Measurements from ENCODE around the gene TOP2B.
A peak's percentile ranks its signal among the peaks of the same experiment; 100 is the strongest.

Gene TOP2B

DNA sequence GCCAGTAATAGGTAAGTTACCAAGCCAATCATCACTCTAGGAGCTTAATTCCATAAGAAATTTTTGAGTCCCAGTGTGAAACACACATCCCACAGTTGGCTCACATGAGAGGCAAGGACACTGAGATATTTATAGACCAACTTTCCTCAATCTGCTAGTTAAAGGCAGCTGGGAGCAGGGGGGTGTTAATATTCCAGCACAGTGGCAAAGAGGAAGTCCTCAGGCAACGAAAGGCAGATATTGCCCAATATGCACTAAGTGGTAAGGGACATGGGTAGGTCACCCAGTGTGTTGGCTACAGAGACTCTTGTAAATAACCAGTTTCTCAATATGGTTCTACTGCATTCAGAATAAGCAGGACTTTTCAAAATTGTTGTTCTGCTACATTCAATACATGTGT, 61.0 kb downstream of the TOP2B start:
- H2BK15ac ChIP-seq (ENCODE audit: low read length), result no peak overlapping the region

DNA sequence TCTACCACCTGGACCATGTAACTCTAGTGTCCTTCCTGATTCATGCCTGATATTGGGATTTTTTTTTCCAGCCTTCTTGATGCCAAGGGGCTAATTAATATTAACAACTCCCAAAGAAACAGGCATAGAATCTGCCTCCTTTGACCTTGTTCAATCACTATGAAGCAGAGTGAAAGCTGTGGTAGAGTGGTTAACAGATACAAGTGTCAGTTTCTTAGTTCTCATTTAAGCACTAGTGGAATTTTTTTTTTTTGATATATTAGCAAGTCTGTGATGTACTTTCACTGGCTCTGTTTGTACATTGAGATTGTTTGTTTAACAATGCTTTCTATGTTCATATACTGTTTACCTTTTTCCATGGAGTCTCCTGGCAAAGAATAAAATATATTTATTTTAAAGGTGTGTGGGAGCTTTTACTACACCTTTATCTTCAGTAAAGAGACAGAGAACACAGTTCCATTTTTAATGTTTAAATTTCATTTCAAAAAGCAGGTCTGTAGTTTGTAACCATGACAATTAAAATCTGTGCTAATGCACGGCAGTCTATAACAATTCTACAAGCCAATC, 67.1 kb downstream of the TOP2B start:
- Histone ChIP-seq H3K4ac (ENCODE audit: low read length) (no peak overlapping the region), H3K23ac (ENCODE audit: low read depth, low read length, poor library complexity) (no peak overlapping the region), H3K4me1 (ENCODE audit: control insufficient read depth in 2 of 2, insufficient read depth in 1 of 2, low read depth in 1 of 2, low read length in 2 of 2) (no peaks in the 10 kb centered on the region), H4K91ac (ENCODE audit: low read depth, low read length, poor library complexity) (no peak overlapping the region), H2AFZ (ENCODE audit: low read length) (no peak overlapping the region), H3K36me3 (replicated peaks in 1 of 2; ENCODE audit: control insufficient read depth in 2 of 2, insufficient read depth in 2 of 2, low read length in 2 of 2) (peaks cover 0 to 73% of the 10 kb centered on the region in 2 donors), H2AK5ac (ENCODE audit: low read depth, low read length) (no peak overlapping the region), H3K27me3 (ENCODE audit: control insufficient read depth in 3 of 3, insufficient read depth in 3 of 3, low read depth in 1 of 3, low read length in 3 of 3) (no peaks in the 10 kb centered on the region), H3K79me1 (ENCODE audit: low read depth, low read length) (no peaks in the 10 kb centered on the region), H2BK12ac (ENCODE audit: low read length) (no peak overlapping the region), H2BK120ac (ENCODE audit: low read depth, low read length) (no peak overlapping the region), H2BK15ac (ENCODE audit: low read length) (no peak overlapping the region), H3K4me3 (ENCODE audit: low read length in 2 of 2) (no peak overlapping the region), H3K4me2 (ENCODE audit: insufficient read depth, low read length, poor library complexity, severe bottlenecking) (no peak overlapping the region), H3K9me3 (replicated peaks in 1 of 2; ENCODE audit: control insufficient read depth in 2 of 2, insufficient read depth in 1 of 2, low read depth in 1 of 2, low read length in 2 of 2) (no peaks in the 10 kb centered on the region), H3K9ac (ENCODE audit: low read depth, low read length, poor library complexity) (no peak overlapping the region), H3K27ac (replicated peaks; ENCODE audit: low read length) (no peak overlapping the region), H3K14ac (ENCODE audit: low read length) (no peak overlapping the region), H3K18ac (ENCODE audit: low read length) (no peak overlapping the region), H2BK5ac (ENCODE audit: low read length) (no peak overlapping the region), H4K8ac (ENCODE audit: low read depth, low read length) (no peak overlapping the region)
- no peak for DNase-seq (ENCODE audit: low spot score)
- WGBS, 2 donors (ENCODE audit: extremely low coverage in 2 of 2, insufficient read length in 2 of 2, insufficient replicate concordance in 1 of 2), result no CpG with 5 or more reads among the region's 1 CpG

More for the DNA sequence above, 61.0 kb downstream of the TOP2B start:
- no peak overlapping the region for H2AK5ac ChIP-seq (ENCODE audit: low read depth, low read length)
- no peak overlapping the region for H2BK12ac ChIP-seq (ENCODE audit: low read length)
- no peak overlapping the region for H4K8ac ChIP-seq (ENCODE audit: low read depth, low read length)
- no peak overlapping the region for H2BK120ac ChIP-seq (ENCODE audit: low read depth, low read length)
- H3K4me2 ChIP-seq (ENCODE audit: insufficient read depth, low read length, poor library complexity, severe bottlenecking), result no peak overlapping the region
- H3K4me3 ChIP-seq (ENCODE audit: low read length in 2 of 2), result no peak overlapping the region
- H3K4ac ChIP-seq (ENCODE audit: low read length), result no peak overlapping the region
- no CpG with 5 or more reads among the region's 1 CpG for WGBS, 2 donors (ENCODE audit: extremely low coverage in 2 of 2, insufficient read length in 2 of 2, insufficient replicate concordance in 1 of 2)
- H3K9me3 ChIP-seq (replicated peaks in 1 of 2; ENCODE audit: control insufficient read depth in 2 of 2, insufficient read depth in 1 of 2, low read depth in 1 of 2, low read length in 2 of 2), result no peaks in the 10 kb centered on the region
- no peak overlapping the region for H2AFZ ChIP-seq (ENCODE audit: low read length)
- H4K91ac ChIP-seq (ENCODE audit: low read depth, low read length, poor library complexity), result no peak overlapping the region
- no peak overlapping the region for H3K14ac ChIP-seq (ENCODE audit: low read length)
- H3K18ac ChIP-seq (ENCODE audit: low read length), result no peak overlapping the region
- H3K4me1 ChIP-seq (ENCODE audit: control insufficient read depth in 2 of 2, insufficient read depth in 1 of 2, low read depth in 1 of 2, low read length in 2 of 2), result no peaks in the 10 kb centered on the region
- H3K27ac ChIP-seq (replicated peaks; ENCODE audit: low read length), result no peak overlapping the region
- H3K23ac ChIP-seq (ENCODE audit: low read depth, low read length, poor library complexity), result no peak overlapping the region
- no peak for DNase-seq (ENCODE audit: low spot score)
- H3K9ac ChIP-seq (ENCODE audit: low read depth, low read length, poor library complexity), result no peak overlapping the region
- H3K36me3 ChIP-seq (replicated peaks in 1 of 2; ENCODE audit: control insufficient read depth in 2 of 2, insufficient read depth in 2 of 2, low read length in 2 of 2), result peaks cover 0 to 100% of the 10 kb centered on the region in 2 donors
- H3K27me3 ChIP-seq (ENCODE audit: control insufficient read depth in 3 of 3, insufficient read depth in 3 of 3, low read depth in 1 of 3, low read length in 3 of 3), result no peaks in the 10 kb centered on the region
- H3K79me1 ChIP-seq (ENCODE audit: low read depth, low read length), result no peaks in the 10 kb centered on the region
- H2BK5ac ChIP-seq (ENCODE audit: low read length), result no peak overlapping the region

GRCh38 chr3:25594007-25594502, 70.7 kb downstream of the TOP2B start:
- Histone ChIP-seq H2BK120ac (ENCODE audit: low read depth, low read length) (no peak overlapping the region), H2BK15ac (ENCODE audit: low read length) (no peak overlapping the region), H3K4me2 (ENCODE audit: insufficient read depth, low read length, poor library complexity, severe bottlenecking) (no peak overlapping the region), H3K36me3 (replicated peaks in 1 of 2; ENCODE audit: control insufficient read depth in 2 of 2, insufficient read depth in 2 of 2, low read length in 2 of 2) (peaks cover 0 to 37% of the 10 kb centered on the region in 2 donors), H3K4ac (ENCODE audit: low read length) (no peak overlapping the region), H3K27me3 (ENCODE audit: control insufficient read depth in 3 of 3, insufficient read depth in 3 of 3, low read depth in 1 of 3, low read length in 3 of 3) (no peaks in the 10 kb centered on the region), H4K91ac (ENCODE audit: low read depth, low read length, poor library complexity) (no peak overlapping the region), H3K79me1 (ENCODE audit: low read depth, low read length) (no peaks in the 10 kb centered on the region), H2BK5ac (ENCODE audit: low read length) (no peak overlapping the region), H2AFZ (ENCODE audit: low read length) (no peak overlapping the region), H3K4me1 (ENCODE audit: control insufficient read depth in 2 of 2, insufficient read depth in 1 of 2, low read depth in 1 of 2, low read length in 2 of 2) (peaks cover 2 to 3% of the 10 kb centered on the region in 2 donors), H3K9me3 (replicated peaks in 1 of 2; ENCODE audit: control insufficient read depth in 2 of 2, insufficient read depth in 1 of 2, low read depth in 1 of 2, low read length in 2 of 2) (no peaks in the 10 kb centered on the region), H3K27ac (replicated peaks; ENCODE audit: low read length) (no peak overlapping the region), H4K8ac (ENCODE audit: low read depth, low read length) (no peak overlapping the region), H3K23ac (ENCODE audit: low read depth, low read length, poor library complexity) (no peak overlapping the region), H3K4me3 (ENCODE audit: low read length in 2 of 2) (no peak overlapping the region), H3K14ac (ENCODE audit: low read length) (no peak overlapping the region), H2BK12ac (ENCODE audit: low read length) (no peak overlapping the region), H3K18ac (ENCODE audit: low read length) (no peak overlapping the region), H3K9ac (ENCODE audit: low read depth, low read length, poor library complexity) (no peak overlapping the region), H2AK5ac (ENCODE audit: low read depth, low read length) (no peak overlapping the region)
- peak; percentile 52 for DNase-seq (ENCODE audit: low spot score)
- no CpG with 5 or more reads among the region's 1 CpG for WGBS, 2 donors (ENCODE audit: extremely low coverage in 2 of 2, insufficient read length in 2 of 2, insufficient replicate concordance in 1 of 2)

GRCh38 chr3:25593001-25593400, 71.7 kb downstream of the TOP2B start:
- Histone ChIP-seq H3K9ac (ENCODE audit: low read depth, low read length, poor library complexity) (no peak overlapping the region), H3K36me3 (replicated peaks in 1 of 2; ENCODE audit: control insufficient read depth in 2 of 2, insufficient read depth in 2 of 2, low read length in 2 of 2) (peaks cover 0 to 27% of the 10 kb centered on the region in 2 donors), H2BK12ac (ENCODE audit: low read length) (no peak overlapping the region), H2BK15ac (ENCODE audit: low read length) (no peak overlapping the region), H3K23ac (ENCODE audit: low read depth, low read length, poor library complexity) (no peak overlapping the region), H2BK120ac (ENCODE audit: low read depth, low read length) (no peak overlapping the region), H3K4me3 (ENCODE audit: low read length in 2 of 2) (no peak overlapping the region), H3K14ac (ENCODE audit: low read length) (no peak overlapping the region), H3K9me3 (replicated peaks in 1 of 2; ENCODE audit: control insufficient read depth in 2 of 2, insufficient read depth in 1 of 2, low read depth in 1 of 2, low read length in 2 of 2) (no peaks in the 10 kb centered on the region), H3K4ac (ENCODE audit: low read length) (no peak overlapping the region), H2AFZ (ENCODE audit: low read length) (no peak overlapping the region), H4K8ac (ENCODE audit: low read depth, low read length) (no peak overlapping the region), H2BK5ac (ENCODE audit: low read length) (no peak overlapping the region), H3K4me2 (ENCODE audit: insufficient read depth, low read length, poor library complexity, severe bottlenecking) (no peak overlapping the region), H3K4me1 (ENCODE audit: control insufficient read depth in 2 of 2, insufficient read depth in 1 of 2, low read depth in 1 of 2, low read length in 2 of 2) (peaks cover 2 to 3% of the 10 kb centered on the region in 2 donors), H2AK5ac (ENCODE audit: low read depth, low read length) (no peak overlapping the region), H3K27me3 (ENCODE audit: control insufficient read depth in 3 of 3, insufficient read depth in 3 of 3, low read depth in 1 of 3, low read length in 3 of 3) (no peaks in the 10 kb centered on the region), H3K18ac (ENCODE audit: low read length) (no peak overlapping the region), H4K91ac (ENCODE audit: low read depth, low read length, poor library complexity) (no peak overlapping the region), H3K27ac (replicated peaks; ENCODE audit: low read length) (no peak overlapping the region), H3K79me1 (ENCODE audit: low read depth, low read length) (no peaks in the 10 kb centered on the region)
- DNase-seq (ENCODE audit: low spot score), result no peak
